ENCODE results near the gene KLF3.
A peak's percentile ranks its signal among the peaks of the same experiment; 100 is the strongest.

KLF3 gene

GRCh38 chr4:38675146-38676121 lies 11.4 kb downstream of the KLF3 start:
- ATAC-seq: peak; percentile 64 to 75

GRCh38 chr4:38676986-38677385 lies 13.0 kb downstream of the KLF3 start:
- ATAC-seq: no peak

GRCh38 chr4:38677441-38677840 lies 13.4 kb downstream of the KLF3 start:
- ATAC-seq: peak; percentile 24 to 30

GRCh38 chr4:38678078-38678477 lies 14.1 kb downstream of the KLF3 start:
- no peak for ATAC-seq

- no peak for ATAC-seq
Measured at GRCh38 chr4:38679921-38680320, 15.9 kb downstream of the KLF3 start.

GRCh38 chr4:38681281-38681991 lies 17.4 kb downstream of the KLF3 start:
- ATAC-seq: no peak

- ATAC-seq: no peak
Measured at GRCh38 chr4:38682336-38682735, 18.3 kb downstream of the KLF3 start.

GRCh38 chr4:38683276-38683675 lies 19.3 kb downstream of the KLF3 start:
- no peak for ATAC-seq

GRCh38 chr4:38684271-38684670 lies 20.3 kb downstream of the KLF3 start:
- ATAC-seq: peak; percentile 57 to 61

- no peak for ATAC-seq
Measured at GRCh38 chr4:38684951-38685844, 21.2 kb downstream of the KLF3 start.

GRCh38 chr4:38686682-38687081 lies 22.7 kb downstream of the KLF3 start:
- no peak for ATAC-seq

GRCh38 chr4:38687571-38688011 lies 23.6 kb downstream of the KLF3 start:
- ATAC-seq: peak; percentile 95 to 96

- ATAC-seq: no peak
Measured at GRCh38 chr4:38688676-38689355, 24.8 kb downstream of the KLF3 start.

GRCh38 chr4:38691251-38692008 lies 27.4 kb downstream of the KLF3 start:
- ATAC-seq: no peak

- ATAC-seq: no peak
Measured at GRCh38 chr4:38692421-38692820, 28.4 kb downstream of the KLF3 start.

- peak; percentile 48 to 83 for ATAC-seq
Measured at GRCh38 chr4:38693569-38693968, 29.6 kb downstream of the KLF3 start.

GRCh38 chr4:38694330-38694729 lies 30.3 kb downstream of the KLF3 start:
- ATAC-seq: no peak

GRCh38 chr4:38695809-38696208 lies 31.8 kb downstream of the KLF3 start:
- ATAC-seq: no peak

- no peak for ATAC-seq
Measured at GRCh38 chr4:38696697-38697096, 32.7 kb downstream of the KLF3 start.

GRCh38 chr4:38698176-38698575 lies 34.2 kb downstream of the KLF3 start:
- ATAC-seq: no peak

GRCh38 chr4:38699112-38699511 lies 35.1 kb downstream of the KLF3 start:
- no peak for ATAC-seq
